ENCODE measurements around the gene OR2C3. TPM values are rescaled to one million over a fixed set of nuclear protein-coding genes. Genes with fewer than 3 reads are reported as not detected.
"Not testable (repeated sequence)": the region's sequence is repeated elsewhere in the genome, so short reads cannot be mapped to it uniquely, and the experiment has no call there.

The OR2C3 gene
- polyA plus RNA-seq, 1 donor from 2014 or later = not detected

GRCh38 chr1:247538561-247538960 lies 2.3 kb upstream of the OR2C3 start:
- Mint-ChIP-seq H3K27ac (no peak overlapping the region), H3K36me3 (no peaks in the 10 kb centered on the region), H3K4me1 (peaks cover 0 to 3% (median 0%) of the 10 kb centered on the region in 3 donors), H3K4me3 (no peak overlapping the region), H3K27me3 (peaks cover 9% of the 10 kb centered on the region), H3K9me3 (peaks cover 0 to 5% (median 2%) of the 10 kb centered on the region in 3 donors)

- Mint-ChIP-seq H3K4me1 (peaks cover 0 to 2% (median 0%) of the 10 kb centered on the region in 3 donors), H3K9me3 (peaks cover 0 to 5% (median under 1%) of the 10 kb centered on the region in 3 donors), H3K27me3 (peaks cover 9% of the 10 kb centered on the region), H3K27ac (no peak overlapping the region), H3K4me3 (no peak overlapping the region), H3K36me3 (no peaks in the 10 kb centered on the region)
Measured at GRCh38 chr1:247535402-247535801, 838 bp downstream of the OR2C3 start.

GRCh38 chr1:247531937-247532336 lies 4.3 kb downstream of the OR2C3 start:
- H3K27me3 Mint-ChIP-seq = peaks cover 4% of the 10 kb centered on the region
- H3K36me3 Mint-ChIP-seq = no peaks in the 10 kb centered on the region
- no peaks in the 10 kb centered on the region for H3K4me1 Mint-ChIP-seq
- H3K4me3 Mint-ChIP-seq = no peak overlapping the region
- H3K9me3 Mint-ChIP-seq = peaks cover 0 to 1% (median 0%) of the 10 kb centered on the region in 3 donors
- no peak overlapping the region for H3K27ac Mint-ChIP-seq

- peaks cover 0 to 1% (median 0%) of the 10 kb centered on the region in 3 donors for H3K9me3 Mint-ChIP-seq
- no peaks in the 10 kb centered on the region for H3K4me1 Mint-ChIP-seq
- H3K36me3 Mint-ChIP-seq = no peaks in the 10 kb centered on the region
- no peak overlapping the region for H3K4me3 Mint-ChIP-seq
- no peak overlapping the region for H3K27ac Mint-ChIP-seq
- peaks cover 6% of the 10 kb centered on the region for H3K27me3 Mint-ChIP-seq
Measured at GRCh38 chr1:247530785-247531184, 5.5 kb downstream of the OR2C3 start.

- Mint-ChIP-seq H3K4me1 (no peaks in the 10 kb centered on the region), H3K9me3 (peaks cover 0 to 1% (median 0%) of the 10 kb centered on the region in 3 donors), H3K4me3 (no peak overlapping the region), H3K27ac (no peak overlapping the region), H3K36me3 (no peaks in the 10 kb centered on the region), H3K27me3 (peaks cover 6% of the 10 kb centered on the region)
Measured at GRCh38 chr1:247529771-247530355, 6.4 kb downstream of the OR2C3 start.

- Mint-ChIP-seq H3K4me3 (no peak overlapping the region), H3K27ac (no peak overlapping the region), H3K27me3 (peaks cover 8% of the 10 kb centered on the region), H3K36me3 (no peaks in the 10 kb centered on the region), H3K9me3 (peaks cover 0 to 1% (median 0%) of the 10 kb centered on the region in 3 donors), H3K4me1 (no peaks in the 10 kb centered on the region)
Measured at GRCh38 chr1:247528812-247529474, 7.3 kb downstream of the OR2C3 start.

- not testable (repeated sequence) for H3K27ac Mint-ChIP-seq, H3K4me1 Mint-ChIP-seq, H3K4me3 Mint-ChIP-seq, H3K27me3 Mint-ChIP-seq, H3K36me3 Mint-ChIP-seq, H3K9me3 Mint-ChIP-seq
Measured at GRCh38 chr1:247521886-247522285, 14.4 kb downstream of the OR2C3 start.

- peaks cover 0 to 2% (median 0%) of the 10 kb centered on the region in 3 donors for H3K9me3 Mint-ChIP-seq
- no peaks in the 10 kb centered on the region for H3K36me3 Mint-ChIP-seq
- no peak overlapping the region for H3K27ac Mint-ChIP-seq
- H3K4me3 Mint-ChIP-seq = no peak overlapping the region
- peaks cover 8% of the 10 kb centered on the region for H3K27me3 Mint-ChIP-seq
- no peaks in the 10 kb centered on the region for H3K4me1 Mint-ChIP-seq
Measured at GRCh38 chr1:247518613-247518891, 17.7 kb downstream of the OR2C3 start.

GRCh38 chr1:247517795-247518612 lies 18.2 kb downstream of the OR2C3 start:
- Mint-ChIP-seq H3K9me3 (peaks cover 0 to 2% (median 0%) of the 10 kb centered on the region in 3 donors), H3K36me3 (no peaks in the 10 kb centered on the region), H3K27me3 (peaks cover 8% of the 10 kb centered on the region), H3K27ac (no peak overlapping the region), H3K4me3 (no peak overlapping the region), H3K4me1 (no peaks in the 10 kb centered on the region)

- Mint-ChIP-seq H3K9me3 (peaks cover 0 to 2% (median 1%) of the 10 kb centered on the region in 3 donors), H3K4me1 (no peaks in the 10 kb centered on the region), H3K4me3 (no peak overlapping the region), H3K36me3 (no peaks in the 10 kb centered on the region), H3K27me3 (no peaks in the 10 kb centered on the region), H3K27ac (no peak overlapping the region)
Measured at GRCh38 chr1:247506831-247507230, 29.4 kb downstream of the OR2C3 start.

- Mint-ChIP-seq H3K36me3 (no peaks in the 10 kb centered on the region), H3K4me1 (no peaks in the 10 kb centered on the region), H3K27ac (no peak overlapping the region), H3K9me3 (peaks cover 0 to under 1% (median 0%) of the 10 kb centered on the region in 3 donors), H3K27me3 (peaks cover 3% of the 10 kb centered on the region), H3K4me3 (no peak overlapping the region)
Measured at GRCh38 chr1:247500865-247501264, 35.4 kb downstream of the OR2C3 start.

- H3K36me3 Mint-ChIP-seq = no peaks in the 10 kb centered on the region
- no peaks in the 10 kb centered on the region for H3K9me3 Mint-ChIP-seq
- peaks cover 3% of the 10 kb centered on the region for H3K27me3 Mint-ChIP-seq
- no peaks in the 10 kb centered on the region for H3K4me1 Mint-ChIP-seq
- H3K27ac Mint-ChIP-seq = no peak overlapping the region
- H3K4me3 Mint-ChIP-seq = no peak overlapping the region
Measured at GRCh38 chr1:247496581-247497285, 39.5 kb downstream of the OR2C3 start.

GRCh38 chr1:247494767-247495166 lies 41.5 kb downstream of the OR2C3 start:
- Mint-ChIP-seq H3K4me3 (no peak overlapping the region), H3K27me3 (peaks cover 3% of the 10 kb centered on the region), H3K9me3 (no peaks in the 10 kb centered on the region), H3K36me3 (no peaks in the 10 kb centered on the region), H3K27ac (no peak overlapping the region), H3K4me1 (no peaks in the 10 kb centered on the region)

GRCh38 chr1:247493106-247493505 lies 43.1 kb downstream of the OR2C3 start:
- Mint-ChIP-seq H3K4me1 (no peaks in the 10 kb centered on the region), H3K27me3 (no peaks in the 10 kb centered on the region), H3K9me3 (no peaks in the 10 kb centered on the region), H3K36me3 (no peaks in the 10 kb centered on the region), H3K4me3 (no peak overlapping the region), H3K27ac (no peak overlapping the region)

GRCh38 chr1:247491328-247491727 lies 44.9 kb downstream of the OR2C3 start:
- Mint-ChIP-seq H3K4me3 (no peak overlapping the region), H3K27ac (no peak overlapping the region), H3K9me3 (no peaks in the 10 kb centered on the region), H3K36me3 (no peaks in the 10 kb centered on the region), H3K4me1 (peaks cover 0 to 2% (median 0%) of the 10 kb centered on the region in 3 donors), H3K27me3 (peaks cover 3% of the 10 kb centered on the region)

Data from IgD-negative memory B cell (primary cell).